GM21576 (cell line): Measurements from ENCODE around the gene TMEM141.
"Not testable (repeated sequence)": the region's sequence is repeated elsewhere in the genome, so short reads cannot be mapped to it uniquely, and the experiment has no call there.

Experiments
- ATAC-seq: cut with Tn5 transposase; IDR thresholded peaks from one replicate; pipeline ENCODE4 v1.9.1; 2021; ENCODE audit warnings: mild to moderate bottlenecking, moderate library complexity; ENCODE audit not compliant: unreplicated experiment

TMEM141 gene

DNA sequence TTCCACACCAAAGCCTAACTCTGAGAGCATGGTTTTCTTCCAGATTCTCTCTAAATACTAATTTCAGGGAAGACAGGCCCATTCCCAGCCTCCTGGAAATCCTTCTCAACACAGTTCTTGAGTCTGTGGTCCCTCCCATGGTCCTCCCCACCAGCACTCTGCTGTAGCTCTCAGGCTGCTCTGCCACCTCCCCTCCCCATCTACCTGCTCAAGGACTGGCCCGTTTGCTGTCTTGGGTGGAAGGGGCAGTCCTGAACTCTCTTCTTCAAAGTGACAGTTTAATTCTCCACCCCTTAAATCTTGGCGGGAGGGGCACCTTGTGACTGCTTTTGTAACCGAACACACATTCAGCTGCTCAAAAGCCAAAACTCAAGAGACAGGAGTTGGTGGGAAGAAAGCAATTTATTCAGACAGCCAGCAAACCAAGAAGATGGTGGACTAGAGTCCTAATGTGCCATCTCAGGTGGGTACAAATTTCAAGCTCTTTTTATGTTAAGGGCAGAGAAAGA is 19.2 kb upstream of the TMEM141 start:
- no peak for ATAC-seq

DNA sequence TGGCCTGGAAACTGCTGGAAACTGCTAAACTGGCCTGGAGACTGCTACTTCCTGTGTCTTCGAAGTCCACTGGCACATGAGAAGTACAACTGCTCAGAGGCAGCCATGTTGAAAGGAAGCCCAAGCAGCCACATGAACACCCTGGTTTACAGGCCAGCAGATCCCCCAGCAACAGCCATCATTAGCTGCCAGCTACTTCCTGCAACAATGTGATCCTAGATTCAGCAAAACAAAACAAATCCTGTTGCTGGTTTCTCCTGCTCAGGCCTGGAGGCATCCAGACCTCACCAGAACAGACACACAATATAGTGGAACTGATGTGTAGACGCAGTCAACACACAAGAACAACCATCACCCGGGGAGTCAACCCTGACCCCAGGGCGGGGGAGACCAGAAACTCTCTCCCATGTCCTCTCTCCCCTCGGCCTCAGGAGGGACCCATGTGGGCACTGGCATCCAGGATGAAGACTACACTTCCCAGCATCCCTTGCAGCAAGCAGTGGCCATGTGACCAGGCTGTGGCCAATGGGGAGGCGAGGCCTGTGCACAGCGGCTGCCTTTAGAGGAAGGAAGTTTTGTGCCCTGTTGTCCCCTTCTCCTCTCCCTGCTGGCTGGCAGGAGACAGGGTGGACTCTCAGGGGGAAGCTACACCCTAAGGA is 17.6 kb upstream of the TMEM141 start:
- no peak for ATAC-seq

DNA sequence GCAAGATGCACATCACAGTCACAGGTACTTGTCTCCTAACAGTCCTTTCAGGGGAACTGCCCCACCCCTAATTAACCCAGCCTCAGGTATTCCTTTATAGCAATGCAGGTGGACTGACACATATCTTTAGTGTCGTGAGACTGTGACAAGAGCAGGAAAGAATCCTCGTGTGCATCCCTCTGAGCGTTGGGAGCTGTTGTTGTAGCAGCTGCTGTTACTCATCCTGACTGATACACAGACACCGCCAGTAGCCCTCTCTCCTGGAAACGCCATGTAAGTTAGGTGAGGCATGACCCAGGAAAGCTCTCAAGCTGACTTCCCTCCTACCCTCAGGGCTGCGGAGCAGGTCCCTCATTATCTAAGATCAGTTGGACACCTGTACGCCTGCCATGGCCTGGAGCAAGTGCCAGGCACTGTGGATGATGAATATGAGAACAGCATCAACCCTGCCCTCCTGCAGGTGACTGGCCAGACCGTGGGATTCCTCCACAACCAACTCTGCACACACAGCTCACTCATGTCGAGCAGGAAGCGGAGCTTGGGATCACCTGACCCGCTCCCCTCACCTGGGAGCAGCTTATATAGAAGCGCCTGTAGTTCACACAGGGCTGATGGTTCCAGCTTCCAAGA is 16.6 kb upstream of the TMEM141 start:
- no peak for ATAC-seq

DNA sequence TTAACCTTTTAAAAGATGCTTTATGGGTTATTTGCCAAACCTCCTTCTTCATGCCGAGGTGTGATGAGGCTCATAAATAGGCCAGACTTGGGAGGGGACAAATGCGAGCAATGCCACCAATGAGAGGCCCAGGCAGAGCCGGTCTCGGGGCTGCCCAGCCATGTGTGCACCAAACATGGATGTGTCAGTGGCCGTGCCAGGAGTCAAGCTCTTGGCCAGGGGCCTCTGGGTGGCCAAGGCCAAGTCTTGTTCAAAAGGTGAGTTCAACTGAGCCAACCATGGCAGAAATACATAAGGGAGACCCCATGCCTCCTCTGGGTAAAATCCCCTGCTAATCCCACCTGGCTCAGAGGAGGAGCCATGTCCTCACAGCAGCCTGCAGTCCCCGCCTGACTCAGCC is 16.0 kb upstream of the TMEM141 start:
- ATAC-seq = no peak

DNA sequence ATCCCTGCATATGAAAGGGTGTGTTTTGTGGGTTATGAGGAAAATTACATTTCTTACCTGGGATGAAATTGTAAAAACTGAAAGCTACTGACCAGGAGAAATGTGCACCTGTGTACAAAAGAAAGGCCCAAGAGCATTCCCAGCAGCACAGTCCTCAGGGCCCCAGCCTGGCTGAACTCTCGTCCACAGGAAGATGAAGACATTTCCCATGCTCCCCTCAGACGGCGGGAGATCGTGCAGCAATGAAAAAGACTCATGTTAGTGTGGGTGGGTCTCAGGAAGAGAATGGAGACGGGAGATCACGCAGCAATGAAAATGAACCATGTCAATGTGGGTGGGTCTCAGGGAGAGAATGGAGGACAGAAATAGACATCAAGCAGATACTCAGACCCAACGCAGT is 14.2 kb upstream of the TMEM141 start:
- ATAC-seq = no peak

DNA sequence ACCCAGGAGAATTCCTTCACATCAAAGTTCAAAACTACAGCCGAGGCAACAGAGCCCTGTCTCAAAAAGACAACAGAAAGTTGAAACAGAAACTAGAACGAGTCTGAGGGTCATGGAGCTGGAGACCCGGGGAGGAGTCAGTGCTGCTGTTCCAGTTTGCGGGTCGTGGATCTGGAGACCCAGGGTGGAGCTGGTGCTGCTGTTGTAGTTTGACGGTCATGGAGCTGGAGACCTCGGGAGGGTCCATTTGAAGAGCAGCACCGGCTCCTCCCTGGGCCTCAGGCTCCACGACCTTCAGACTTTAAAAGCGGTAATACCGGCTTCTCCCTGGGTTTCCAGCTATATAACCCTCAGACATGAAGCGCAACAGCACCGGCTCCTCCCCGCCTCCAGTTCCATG is 13.8 kb upstream of the TMEM141 start:
- ATAC-seq = no peak

DNA sequence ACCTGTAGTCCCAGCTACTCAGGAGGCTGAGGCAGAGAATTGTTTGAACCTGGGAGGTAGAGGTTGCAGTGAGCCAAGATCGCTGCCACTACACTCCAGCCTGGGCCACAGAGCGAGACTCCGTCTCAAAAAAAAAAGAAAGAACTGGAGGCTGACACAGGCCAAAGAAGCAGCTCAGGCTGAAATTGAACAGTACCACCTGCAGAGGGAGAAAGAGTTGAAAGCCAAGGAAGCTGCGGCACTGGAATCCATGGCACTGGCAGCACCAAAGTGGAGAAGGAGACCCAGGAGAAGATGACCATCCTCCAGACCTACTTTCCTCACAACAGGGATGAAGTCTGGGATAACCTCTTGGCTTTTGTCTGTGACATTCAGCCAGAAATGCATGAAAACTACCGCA is 11.3 kb upstream of the TMEM141 start:
- ATAC-seq = no peak

DNA sequence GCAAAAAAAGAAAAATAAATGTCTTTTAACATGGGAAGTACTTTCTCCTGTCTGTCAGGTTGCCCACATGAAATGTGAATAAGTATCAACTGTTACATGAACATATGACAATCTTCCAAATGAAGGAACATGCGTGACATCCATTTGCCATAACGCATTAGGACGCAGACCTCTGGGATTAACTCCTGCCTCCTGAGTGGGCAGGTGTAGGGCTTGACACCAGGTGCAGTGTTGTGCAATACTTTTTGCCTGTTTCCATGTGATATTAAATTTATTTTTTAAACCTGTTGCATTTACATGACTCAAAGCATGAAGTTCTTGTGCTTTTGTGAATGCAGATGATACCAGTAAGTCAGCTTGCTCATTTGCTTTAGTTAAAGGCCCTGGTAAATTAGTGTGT is 8.7 kb upstream of the TMEM141 start:
- no peak for ATAC-seq

DNA sequence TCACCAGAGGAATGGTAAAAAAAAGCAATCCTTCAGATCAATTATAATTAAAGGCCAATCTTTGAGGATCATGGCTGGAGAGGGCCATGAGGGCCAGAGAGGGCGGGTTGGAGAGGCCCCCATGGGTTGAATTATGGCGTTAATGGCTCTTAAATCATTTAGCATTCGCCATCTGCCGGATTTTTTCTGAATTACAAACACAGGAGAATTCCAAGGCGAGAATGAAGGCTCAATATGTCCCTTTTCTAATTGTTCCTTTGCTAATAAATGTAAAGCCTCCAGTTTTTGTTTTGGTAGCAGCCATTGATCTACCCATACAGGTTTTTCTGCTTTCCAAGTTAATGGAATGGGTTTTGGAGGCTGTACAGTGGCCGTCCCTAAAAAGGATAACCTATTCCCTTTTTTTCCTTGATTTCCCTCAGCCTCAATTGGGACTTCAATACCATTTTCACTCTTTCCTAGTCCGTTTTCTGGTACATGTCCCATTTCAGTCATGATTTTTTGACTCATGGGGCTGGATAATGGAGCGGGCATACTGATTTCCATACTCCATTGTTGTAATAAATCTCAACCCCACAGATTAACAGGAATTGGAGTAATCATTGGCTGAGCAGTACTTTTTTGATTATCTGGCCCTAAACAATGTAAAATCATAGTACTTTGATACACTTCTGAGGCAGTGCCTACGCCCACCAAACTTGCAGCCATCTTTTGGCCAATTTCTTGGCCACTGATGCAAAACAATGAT is 6.7 kb upstream of the TMEM141 start:
- ATAC-seq = no peak

DNA sequence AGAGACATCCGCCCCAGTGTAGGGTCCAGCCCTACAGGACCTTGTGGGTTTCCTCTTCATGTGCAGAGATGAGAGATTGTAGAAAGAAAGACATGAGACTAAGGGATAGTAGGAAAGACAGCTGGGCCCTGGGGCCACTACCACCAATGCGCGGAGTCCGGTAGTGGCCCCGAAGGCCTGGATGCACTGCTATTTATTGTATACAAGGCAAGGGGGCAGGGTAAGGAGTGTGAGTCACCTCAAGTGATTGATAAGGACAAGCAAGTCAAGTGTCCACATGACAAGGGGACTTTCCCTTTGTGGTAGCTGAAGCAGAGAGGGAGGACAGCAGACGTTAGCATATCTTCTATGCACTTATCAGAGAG is 6.2 kb upstream of the TMEM141 start:
- ATAC-seq = no peak

DNA sequence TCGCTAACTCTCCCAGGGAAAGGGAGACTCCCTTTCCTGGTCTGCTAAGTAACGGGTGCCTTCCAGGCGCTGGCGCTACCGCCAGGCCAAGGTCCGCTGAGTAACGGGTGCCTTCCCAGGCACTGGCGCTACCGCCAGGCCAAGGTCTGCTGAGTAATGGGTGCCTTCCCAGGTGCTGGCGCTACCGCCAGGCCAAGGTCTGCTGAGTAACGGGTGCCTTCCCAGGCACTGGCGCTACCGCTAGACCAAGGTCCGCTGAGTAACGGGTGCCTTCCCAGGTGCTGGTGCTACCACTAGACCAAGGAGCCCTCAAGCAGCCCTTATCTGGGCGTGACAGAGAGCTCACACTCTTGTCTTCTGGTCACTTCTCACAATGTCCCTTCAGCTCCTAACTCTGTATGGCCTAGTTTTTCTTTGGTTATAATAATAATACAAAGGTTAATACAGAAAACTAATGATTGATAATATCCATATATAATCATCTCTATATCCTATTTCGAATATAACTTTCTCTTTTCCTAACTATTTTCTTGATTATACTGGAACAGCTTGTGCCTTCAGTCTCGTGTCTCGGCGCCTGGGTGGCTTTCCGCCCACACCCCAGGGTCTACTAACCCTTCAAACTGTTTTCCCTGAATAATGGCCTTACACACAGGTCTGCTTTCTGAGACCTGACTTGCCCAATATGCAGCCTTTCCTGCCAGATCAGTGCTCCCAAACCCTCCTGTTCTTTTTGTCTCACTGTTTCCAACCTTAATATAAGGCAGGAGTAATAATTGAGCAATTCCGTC is 5.4 kb upstream of the TMEM141 start:
- not testable (repeated sequence) for ATAC-seq

DNA sequence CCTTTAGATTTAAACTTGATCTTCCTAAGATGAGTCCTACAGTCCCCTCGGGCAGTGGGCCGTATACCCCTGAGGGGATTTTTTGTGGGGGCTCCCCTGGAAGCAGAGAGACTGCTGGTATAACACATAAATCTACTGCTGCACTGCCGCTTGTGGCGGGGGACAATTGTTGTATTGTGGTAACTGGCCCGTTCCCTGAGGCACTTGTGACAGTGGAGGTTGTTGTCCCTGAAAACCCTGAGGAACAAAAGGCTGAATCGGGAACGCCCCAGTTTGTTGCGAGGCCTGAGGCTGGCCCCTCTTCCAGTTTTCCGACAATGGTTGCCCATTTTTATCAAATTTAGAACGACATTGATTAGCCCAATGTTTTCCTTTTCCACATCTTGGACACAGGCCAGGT is 4.7 kb upstream of the TMEM141 start:
- ATAC-seq = no peak

DNA sequence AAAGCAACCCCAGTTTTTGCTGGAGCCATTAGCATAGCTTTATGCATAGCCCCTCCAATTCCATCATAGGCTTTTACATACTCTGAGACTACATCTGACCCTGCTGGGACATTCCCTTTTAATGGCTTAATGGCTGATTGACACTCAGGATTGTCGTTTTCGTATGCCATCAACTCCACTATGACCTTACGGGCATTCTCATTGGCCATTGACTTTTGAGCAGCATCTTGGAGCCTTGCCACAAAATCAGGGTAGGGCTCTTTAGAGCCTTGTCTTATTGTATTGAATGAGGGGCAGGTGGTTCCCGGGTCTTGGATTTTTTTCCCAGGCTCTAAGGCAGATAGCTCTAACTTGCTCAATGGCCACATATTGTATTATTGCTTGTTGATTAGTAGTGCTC is 4.2 kb upstream of the TMEM141 start:
- ATAC-seq = not testable (repeated sequence)

DNA sequence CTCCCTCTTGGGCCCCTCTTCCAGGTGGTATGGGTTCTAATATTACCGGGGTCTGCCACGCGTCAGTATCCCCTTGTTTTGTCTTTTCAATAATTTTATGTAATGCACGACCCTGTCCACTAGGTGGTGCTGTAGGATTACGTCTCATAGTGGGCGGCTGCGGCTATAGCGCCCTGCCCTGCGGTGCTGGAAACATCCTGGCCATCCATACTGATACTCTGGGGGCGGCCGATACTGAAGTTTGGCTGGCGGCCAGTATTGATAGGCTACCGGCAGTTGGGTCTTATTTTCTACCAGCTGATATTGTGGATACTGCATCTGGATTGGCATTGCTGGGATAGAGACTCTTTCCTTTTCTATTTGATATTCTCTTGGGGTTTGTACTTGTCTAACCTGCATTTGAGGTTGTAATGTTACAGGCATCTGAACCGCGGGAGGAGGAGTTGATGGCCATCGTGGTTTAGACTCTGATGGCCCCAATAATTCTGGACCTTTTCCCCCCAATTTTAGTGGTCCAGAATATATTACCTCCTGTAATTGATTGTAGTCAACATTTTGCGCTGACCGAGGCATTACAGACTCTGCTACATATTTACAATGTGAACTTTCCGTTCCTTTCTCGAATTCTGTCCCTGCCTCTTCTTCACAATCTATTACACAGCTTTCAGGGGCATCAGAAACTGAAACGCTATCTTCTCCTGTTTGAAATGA is 3.3 kb upstream of the TMEM141 start:
- ATAC-seq = no peak

DNA sequence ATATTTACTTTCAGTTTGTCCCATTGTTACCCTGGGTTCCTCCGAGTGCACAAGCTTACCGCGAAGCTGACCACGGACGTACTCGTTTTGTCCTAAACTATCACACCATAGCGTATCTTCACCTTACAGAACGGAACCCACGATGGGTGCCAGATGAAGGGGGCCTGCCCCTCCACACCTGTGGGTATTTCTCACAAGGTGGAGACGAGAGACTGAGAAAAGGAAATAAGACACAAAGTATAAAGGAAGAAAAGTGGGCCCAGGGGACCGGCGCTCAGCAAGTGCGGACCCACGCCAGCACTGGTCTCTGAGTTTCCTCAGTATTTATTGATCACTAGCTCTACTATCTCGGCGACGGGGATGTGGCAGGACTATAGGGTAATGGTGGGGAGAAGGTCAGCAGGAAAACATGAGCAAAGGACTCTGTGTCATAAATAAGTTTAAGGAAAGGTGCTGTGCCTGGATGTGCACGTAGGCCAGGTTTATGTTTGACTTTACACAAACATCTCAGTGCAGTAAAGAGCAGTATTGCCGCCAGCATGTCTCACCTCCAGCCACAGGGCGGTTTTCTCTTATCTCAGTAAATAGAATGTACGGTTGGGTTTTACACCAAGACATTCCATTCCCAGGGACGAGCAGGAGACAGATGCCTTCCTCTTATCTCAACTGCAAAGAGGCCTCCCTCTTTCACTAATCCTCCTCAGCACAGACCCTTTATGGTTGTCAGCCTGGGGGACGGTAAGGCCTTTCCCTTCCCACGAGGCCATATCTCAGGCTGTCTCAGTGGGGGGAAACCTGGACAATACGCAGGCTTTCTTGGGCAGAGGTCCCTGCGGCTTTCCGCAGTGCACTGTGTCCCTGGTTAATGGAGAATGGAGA is 2.3 kb upstream of the TMEM141 start:
- ATAC-seq = not testable (repeated sequence)

DNA sequence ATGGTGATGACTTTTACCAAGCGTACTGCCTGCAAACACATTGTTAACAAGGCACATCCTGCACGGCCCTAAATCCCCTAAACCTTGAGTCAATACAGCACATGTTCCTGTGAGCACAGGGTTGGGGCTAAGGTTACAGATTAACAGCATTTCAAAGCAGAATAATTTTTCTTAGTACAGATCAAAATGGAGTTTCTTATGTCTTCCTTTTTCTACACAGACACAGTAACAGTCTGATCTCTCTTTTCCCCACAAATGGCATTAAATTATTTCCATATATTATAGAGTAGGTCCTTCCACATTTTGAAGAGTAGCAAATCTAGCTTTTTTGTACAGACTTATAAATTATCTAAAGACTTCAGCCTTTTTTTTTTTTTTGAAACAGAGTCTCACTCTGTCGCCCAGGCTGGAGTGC is 1.6 kb upstream of the TMEM141 start:
- ATAC-seq = no peak

DNA sequence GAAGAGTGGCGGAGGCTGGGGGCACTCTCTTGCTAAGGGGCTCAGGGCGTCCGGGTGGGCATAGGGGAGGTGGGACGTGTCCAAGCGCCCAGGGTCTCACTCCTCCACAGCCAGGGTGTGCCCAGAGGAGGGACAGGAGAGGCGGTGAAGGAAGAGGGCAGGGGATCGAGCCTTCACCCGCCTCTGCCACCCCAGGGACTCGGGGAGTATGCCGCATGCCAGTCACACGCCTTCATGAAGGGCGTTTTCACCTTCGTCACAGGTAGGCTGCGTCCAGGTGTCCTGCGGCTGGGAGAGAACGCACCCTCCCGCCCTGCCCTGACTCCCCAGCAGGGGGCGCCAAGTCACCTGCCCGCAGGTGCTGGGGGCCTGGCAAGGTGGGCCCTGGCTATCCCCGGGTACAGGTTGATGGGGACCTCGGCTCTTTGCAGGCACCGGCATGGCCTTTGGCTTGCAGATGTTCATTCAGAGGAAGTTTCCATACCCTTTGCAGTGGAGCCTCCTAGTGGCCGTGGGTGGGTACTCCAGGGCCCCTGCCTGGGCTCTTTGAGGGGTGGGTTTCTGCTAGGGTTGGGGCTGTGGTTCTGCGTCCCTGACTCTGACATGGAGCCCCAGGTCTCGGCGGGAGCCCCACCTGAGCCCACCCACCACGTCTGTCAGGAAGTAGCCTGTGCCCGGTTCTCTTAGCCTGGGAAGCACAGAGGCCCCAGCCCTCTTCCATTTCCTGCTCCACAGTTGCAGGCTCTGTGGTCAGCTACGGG is 552 bp downstream of the TMEM141 start:
- ATAC-seq = peak; percentile 25

DNA sequence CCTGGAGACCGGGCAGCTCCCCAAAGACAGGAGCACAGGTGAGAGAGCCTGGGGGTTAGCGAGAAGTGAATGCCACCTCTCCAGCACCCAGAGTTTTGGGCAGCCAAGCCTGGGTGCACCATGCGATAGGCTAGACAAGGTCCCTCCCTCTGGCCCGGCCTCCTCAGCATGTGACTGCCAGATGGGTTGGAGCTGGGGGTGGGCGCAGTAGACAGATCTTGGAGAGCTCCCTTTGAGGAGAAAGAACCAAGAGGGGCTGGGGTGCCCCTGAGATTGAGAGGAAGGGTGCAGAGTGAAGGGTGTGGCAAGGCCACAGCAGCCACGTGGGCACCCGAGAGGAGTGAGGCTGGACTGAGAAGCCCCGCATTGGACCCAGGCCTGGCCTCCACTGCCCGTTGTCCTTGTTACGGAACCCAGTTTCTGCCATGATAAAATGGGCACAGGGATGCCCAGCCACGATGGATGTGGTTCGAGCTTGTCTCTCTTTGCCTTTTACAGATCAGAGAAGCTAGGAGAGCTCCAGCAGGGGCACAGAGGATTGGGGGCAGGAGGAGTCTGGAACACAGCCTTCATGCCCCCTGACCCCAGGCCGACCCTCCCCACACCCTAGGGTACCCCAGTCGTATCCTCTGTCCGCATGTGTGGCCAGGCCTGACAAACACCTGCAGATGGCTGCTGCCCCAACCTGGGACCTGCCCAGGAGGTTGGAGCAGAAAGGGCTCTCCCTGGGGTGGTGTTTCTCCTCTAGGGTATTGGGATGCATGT is 1.4 kb downstream of the TMEM141 start:
- no peak for ATAC-seq
